SK-N-SH (cell line): ENCODE results near the gene KCTD4. TPM values are rescaled to one million over a fixed set of nuclear protein-coding genes. Genes with fewer than 3 reads are reported as not detected.

Source experiments
- CTCF ChIA-PET: fragments of 300-600, 350-600 bp; formaldehyde crosslinking; extraction: SDS; loops from one replicate; lab custom pipeline; 2021; lab: Yijun Ruan, JAX
- POLR2A ChIA-PET: fragments of 350-600 bp; sonication (Branson Sonifier 250); formaldehyde crosslinking; extraction: SDS; loops from one replicate; lab custom pipeline; 2020; ENCODE audit warnings: antibody characterized with exemption, inconsistent platforms; lab: Yijun Ruan, JAX
- DNase-seq: peaks from one replicate; pipeline ENCODE4 v3.0.0; 2012
- H2AFZ ChIP-seq: fragments of 200-600 bp; sonication (generic); 2 replicates; pipeline ENCODE4 v1.8.1; 2016; ENCODE audit warnings: antibody characterized with exemption, mild to moderate bottlenecking, low read depth
- H3F3A ChIP-seq: fragments of 200-600 bp; sonication (generic); replicated peaks from 2 replicates; pipeline ENCODE3; 2016; ENCODE audit warnings: antibody characterized with exemption, mild to moderate bottlenecking; ENCODE audit not compliant: insufficient read depth
- H3K27ac ChIP-seq, 2 experiments: fragments of 200-500 bp in 1 of 2; fragments of 200-600 bp in 1 of 2; sonication (Bioruptor generic) in 1 of 2; sonication (generic), shearing (Covaris generic) in 1 of 2; 2 replicates each; pipeline versions ENCODE4 v1.5.1 to v1.6.1; 2014 to 2016; ENCODE audit warnings: low read depth in 2 of 2, inconsistent platforms in 1 of 2, low read length in 1 of 2, mild to moderate bottlenecking in 1 of 2, mixed read lengths in 1 of 2
- H3K27me3 ChIP-seq: fragments of 200-600 bp; sonication (generic), shearing (Covaris generic); 2 replicates; pipeline ENCODE4 v1.6.1; 2016; ENCODE audit warnings: mixed run types; ENCODE audit not compliant: insufficient read depth
- H3K36me3 ChIP-seq, 2 experiments: fragments of 200-500 bp in 1 of 2; fragments of 200-600 bp in 1 of 2; sonication (Bioruptor generic) in 1 of 2; sonication (generic) in 1 of 2; replicated peaks in 1 of 2; 2 replicates each; pipeline versions ENCODE3 to v1.5.1; 2014 to 2016; ENCODE audit warnings: low read length in 1 of 2, mild to moderate bottlenecking in 1 of 2; ENCODE audit not compliant: insufficient read depth in 2 of 2, control insufficient read depth in 1 of 2
- H3K4me1 ChIP-seq, 2 experiments: fragments of 200-500 bp in 1 of 2; fragments of 200-600 bp in 1 of 2; sonication (Bioruptor generic) in 1 of 2; sonication (generic), shearing (Covaris generic) in 1 of 2; 2 replicates each; pipeline versions ENCODE4 v1.5.1 to v1.6.1; 2014 to 2016; ENCODE audit warnings: low read depth in 1 of 2, low read length in 1 of 2, mixed run types in 1 of 2; ENCODE audit not compliant: insufficient read depth in 2 of 2, control insufficient read depth in 1 of 2
- H3K4me2 ChIP-seq: fragments of 200-600 bp; sonication (generic), shearing (Covaris generic); 2 replicates; pipeline ENCODE4 v1.6.1; 2017; ENCODE audit warnings: mixed run types
- H3K4me3 ChIP-seq, 2 experiments: fragments of 200-500 bp in 1 of 2; fragments of 200-600 bp in 1 of 2; sonication (Bioruptor generic) in 1 of 2; sonication (generic), shearing (Covaris generic) in 1 of 2; 2 replicates each; pipeline versions ENCODE4 v1.5.1 to v1.8.1; 2014 to 2016; ENCODE audit warnings: low read depth in 2 of 2, inconsistent platforms in 1 of 2, low read length in 1 of 2, mild to moderate bottlenecking in 1 of 2, mixed read lengths in 1 of 2, moderate library complexity in 1 of 2
- H3K79me2 ChIP-seq: fragments of 200-600 bp; sonication (generic); 2 replicates; pipeline ENCODE4 v1.8.1; 2017; ENCODE audit warnings: mild to moderate bottlenecking; ENCODE audit not compliant: insufficient read depth
- H3K9ac ChIP-seq: fragments of 200-600 bp; sonication (generic); 2 replicates; pipeline ENCODE4 v1.6.1; 2017; ENCODE audit warnings: mixed run types
- H3K9me2 ChIP-seq: fragments of 200-600 bp; sonication (generic); 2 replicates; pipeline ENCODE4 v1.6.1; 2017; ENCODE audit warnings: mixed run types
- H3K9me3 ChIP-seq: fragments of 200-600 bp; sonication (generic); 2 replicates; pipeline ENCODE4 v1.6.1; 2017; ENCODE audit warnings: mixed run types, mild to moderate bottlenecking, moderate library complexity
- H4K20me1 ChIP-seq: fragments of 200-600 bp; sonication (generic); 2 replicates; pipeline ENCODE4 v1.6.1; 2017; ENCODE audit warnings: mild to moderate bottlenecking, mixed run types; ENCODE audit not compliant: insufficient read depth
- CTCF ChIP-seq: fragments of 200-600 bp; sonication (generic); IDR thresholded peaks from 2 replicates; pipeline ENCODE4 v1.6.1; 2017; ENCODE audit warnings: antibody characterized with exemption, mild to moderate bottlenecking, moderate library complexity
- FOXJ3 ChIP-seq: sonication (generic); formaldehyde crosslinking; IDR thresholded peaks from 2 replicates; pipeline ENCODE4 v1.5.1; 2020; ENCODE audit warnings: mild to moderate bottlenecking, missing genetic modification reagents
- GABPA ChIP-seq: IDR thresholded peaks from 2 replicates; pipeline ENCODE4 v1.4.0; 2012; ENCODE audit warnings: low read depth, mild to moderate bottlenecking
- IRF3 ChIP-seq: fragments of 150-350 bp; IDR thresholded peaks from 2 replicates; pipeline ENCODE4 v1.6.1; 2016; ENCODE audit warnings: mild to moderate bottlenecking, low read depth, low read length
- MXI1 ChIP-seq: IDR thresholded peaks from 2 replicates; pipeline ENCODE4 v1.6.1; 2012; ENCODE audit warnings: mild to moderate bottlenecking, low read depth, low read length, improper control_type of control experiment
- PBX3 ChIP-seq: IDR thresholded peaks from 2 replicates; pipeline ENCODE4; 2012
- RAD21 ChIP-seq: IDR thresholded peaks from 2 replicates; pipeline ENCODE4 v1.6.1; 2012; ENCODE audit warnings: mild to moderate bottlenecking, low read length
- RCOR1 ChIP-seq: fragments of 150-350 bp; IDR thresholded peaks from 2 replicates; pipeline ENCODE4 v1.6.1; 2017; ENCODE audit warnings: antibody characterized with exemption, low read length
- REST ChIP-seq: IDR thresholded peaks from 2 replicates; pipeline ENCODE4 v1.6.1; 2012; ENCODE audit warnings: mild to moderate bottlenecking, low read depth, low read length, moderate library complexity
- RFX5 ChIP-seq: IDR thresholded peaks from 2 replicates; pipeline ENCODE4 v1.6.1; 2012; ENCODE audit warnings: mild to moderate bottlenecking, improper control_type of control experiment, low read length
- SIN3A ChIP-seq: IDR thresholded peaks from 2 replicates; pipeline ENCODE4 v1.6.1; 2012; ENCODE audit warnings: low read depth, mild to moderate bottlenecking, low read length, moderate library complexity, borderline replicate concordance
- SMC3 ChIP-seq: IDR thresholded peaks from 2 replicates; pipeline ENCODE4 v1.6.1; 2012; ENCODE audit warnings: low read depth, low read length, improper control_type of control experiment
- TAF1 ChIP-seq: IDR thresholded peaks from 2 replicates; pipeline ENCODE4 v1.6.1; 2012; ENCODE audit warnings: low read depth, mild to moderate bottlenecking, low read length, moderate library complexity, borderline replicate concordance
- TCF12 ChIP-seq: IDR thresholded peaks from 2 replicates; pipeline ENCODE4 v1.4.0; 2012
- YY1 ChIP-seq: IDR thresholded peaks from 2 replicates; pipeline ENCODE4 v1.4.0; 2012; ENCODE audit warnings: low read depth, mild to moderate bottlenecking
- WGBS: methylation state at CpG from one replicate; pipeline ENCODE4 v1.1.6; 2017; ENCODE audit warnings: low lambda C conversion rate; 5-methylcytosine and 5-hydroxymethylcytosine counted together
- polyA plus RNA-seq, 3 experiments: library from polyadenylated mRNA; depleted of rRNA; stranded (reverse); fragments of >200 nt; gene quantifications; 2 replicates each; pipeline ENCODE4 v1.2.3, GENCODE V29; 2012

Gene KCTD4
- polyA plus RNA-seq, 1 of the 3 experiments (the other 2 are of a cell fraction), result 0.56 TPM

- no peak overlapping the region for H3K27ac ChIP-seq
- H2AFZ ChIP-seq, result no peak overlapping the region
- no peak overlapping the region for H3K4me2 ChIP-seq
- TF ChIP-seq RAD21 (peak; percentile 54), CTCF (peak; percentile 44), SMC3 (peak; percentile 27; the same call in 1 of the 2 replicates), PBX3 (no peak), RFX5 (no peak)
- TF ChIP-seq, all 33 proteins: peak for 3
- peaks cover 23% of the 10 kb centered on the region; the same call in 1 of the 2 replicates for H3K79me2 ChIP-seq
- DNase-seq, result no peak
- 84% methylated on average over 15 of the region's 15 CpGs for WGBS
- no peaks in the 10 kb centered on the region for H3K9me2 ChIP-seq
- peaks cover 2 to 3% of the 10 kb centered on the region in 2 experiments for H3K36me3 ChIP-seq
- no peak overlapping the region for H3K9ac ChIP-seq
- no peaks in the 10 kb centered on the region; the same call in 1 of the 2 replicates for H3K9me3 ChIP-seq
- CTCF ChIA-PET, result interaction anchor here (1.0 to 1.9 kb wide), 3 partner anchors 11 to 87 kb away, joined by 3 to 6 read pairs (median 3); no protein-coding TSS in a partner anchor
- peaks cover 26% of the 10 kb centered on the region for H3F3A ChIP-seq
- H3K4me1 ChIP-seq, result peaks cover 2 to 35% of the 10 kb centered on the region in 2 experiments; a peak in 3 of 4 replicates
- H4K20me1 ChIP-seq, result no peaks in the 10 kb centered on the region
- POLR2A ChIA-PET, result no interaction called here
- no peaks in the 10 kb centered on the region for H3K27me3 ChIP-seq
- no peak overlapping the region for H3K4me3 ChIP-seq
These were observed 6.5 kb downstream of the KCTD4 start for GRCh38 chr13:45194081-45194939.

GRCh38 chr13:45191874-45192273 is 9.0 kb downstream of the KCTD4 start:
- Histone ChIP-seq H4K20me1 (no peaks in the 10 kb centered on the region), H3K27me3 (no peaks in the 10 kb centered on the region), H3K9ac (no peak overlapping the region), H3K27ac (peak overlapping the region in 1 of 2 experiments; percentile 47; a peak in 3 of 4 replicates), H3K4me2 (no peak overlapping the region), H2AFZ (no peak overlapping the region), H3K36me3 (peaks cover 2 to 11% of the 10 kb centered on the region in 2 experiments), H3F3A (peaks cover 35% of the 10 kb centered on the region), H3K9me2 (no peaks in the 10 kb centered on the region), H3K9me3 (no peaks in the 10 kb centered on the region; the same call in 1 of the 2 replicates), H3K79me2 (peaks cover 14% of the 10 kb centered on the region; the same call in 1 of the 2 replicates), H3K4me1 (peaks cover 2 to 32% of the 10 kb centered on the region in 2 experiments; a peak in 3 of 4 replicates), H3K4me3 (no peak overlapping the region)
- CTCF ChIA-PET, result interaction anchor here (1.0 kb wide), 1 partner anchor 27 kb away, joined by 3 read pairs; no protein-coding TSS in a partner anchor
- WGBS, result 74% methylated on average over 1 of the region's 1 CpG
- no peak for DNase-seq
- POLR2A ChIA-PET, result no interaction called here
- TF ChIP-seq RCOR1, result no peak
- no peak for TF ChIP-seq REST
- no peak for TF ChIP-seq MXI1
- no peak for TF ChIP-seq GABPA
- TF ChIP-seq TCF12, result no peak
- no peak for TF ChIP-seq YY1
- no peak for TF ChIP-seq CTCF
- TF ChIP-seq FOXJ3 (CRISPR knock-in tag), result no peak
- no peak for TF ChIP-seq SIN3A
- no peak for TF ChIP-seq IRF3
- no peak for TF ChIP-seq TAF1
